Right lung (tissue), 10 donors: ENCODE data around the gene PAWR. TPM values are rescaled to one million over a fixed set of nuclear protein-coding genes. Genes with fewer than 3 reads are reported as not detected.
A peak's percentile ranks its signal among the peaks of the same experiment; 100 is the strongest.

Experiments used
- DNase-seq, 2 donors: peaks; one replicate each; pipeline ENCODE4 v3.0.0-alpha.2; 2013
- long read RNA-seq, 8 donors: transcript quantifications; one replicate each; lab custom pipeline, GENCODE V29; 2026
- polyA plus RNA-seq, 5 donors: library from polyadenylated mRNA; unstranded; fragments of 120-200 nt; gene quantifications; one replicate each; pipeline versions ENCODE4 v1.2.1 to v1.2.3, GENCODE V29; 2013; ENCODE audit warnings: inconsistent platforms in 1 of 5, low replicate concordance in 1 of 5; ENCODE audit not compliant: insufficient read length in 5 of 5, insufficient read depth in 1 of 5

Gene PAWR, protein sequence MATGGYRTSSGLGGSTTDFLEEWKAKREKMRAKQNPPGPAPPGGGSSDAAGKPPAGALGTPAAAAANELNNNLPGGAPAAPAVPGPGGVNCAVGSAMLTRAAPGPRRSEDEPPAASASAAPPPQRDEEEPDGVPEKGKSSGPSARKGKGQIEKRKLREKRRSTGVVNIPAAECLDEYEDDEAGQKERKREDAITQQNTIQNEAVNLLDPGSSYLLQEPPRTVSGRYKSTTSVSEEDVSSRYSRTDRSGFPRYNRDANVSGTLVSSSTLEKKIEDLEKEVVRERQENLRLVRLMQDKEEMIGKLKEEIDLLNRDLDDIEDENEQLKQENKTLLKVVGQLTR
- polyA plus RNA-seq: 10 to 100 TPM; 47.2 to 82.3 (median 71.3) TPM
- long read RNA-seq, donor 1, full-length matches to known transcripts: 17 of 17 reads
- long read RNA-seq, donor 1, partial matches to known transcripts: 0 of 17 reads
- long read RNA-seq, donor 1, other reads (novel, unspliced or antisense): 0 of 17 reads
- long read RNA-seq, donor 2, partial matches to known transcripts: 0 of 2 reads
- long read RNA-seq, donor 2, other reads (novel, unspliced or antisense): 0 of 2 reads
- long read RNA-seq, donor 3, full-length matches to known transcripts: 10 of 10 reads
- long read RNA-seq, donor 3, partial matches to known transcripts: 0 of 10 reads
- long read RNA-seq, donor 3, other reads (novel, unspliced or antisense): 0 of 10 reads
- long read RNA-seq, donor 4, partial matches to known transcripts: 0 of 6 reads
- long read RNA-seq, donor 4, other reads (novel, unspliced or antisense): 0 of 6 reads
- long read RNA-seq, donor 5, full-length matches to known transcripts: 9 of 9 reads
- long read RNA-seq, donor 5, partial matches to known transcripts: 0 of 9 reads
- long read RNA-seq, donor 5, other reads (novel, unspliced or antisense): 0 of 9 reads
- long read RNA-seq, donor 6, full-length matches to known transcripts: 19 of 35 reads
- long read RNA-seq, donor 6, partial matches to known transcripts: 16 of 35 reads
- long read RNA-seq, donor 6, other reads (novel, unspliced or antisense): 0 of 35 reads
- long read RNA-seq, donor 7, full-length matches to known transcripts: 4 of 13 reads
- long read RNA-seq, donor 7, partial matches to known transcripts: 9 of 13 reads
- long read RNA-seq, donor 7, other reads (novel, unspliced or antisense): 0 of 13 reads
- long read RNA-seq, donor 8, full-length matches to known transcripts: 2 of 2 reads
- long read RNA-seq, donor 8, partial matches to known transcripts: 0 of 2 reads
- long read RNA-seq, donor 8, other reads (novel, unspliced or antisense): 0 of 2 reads

DNA sequence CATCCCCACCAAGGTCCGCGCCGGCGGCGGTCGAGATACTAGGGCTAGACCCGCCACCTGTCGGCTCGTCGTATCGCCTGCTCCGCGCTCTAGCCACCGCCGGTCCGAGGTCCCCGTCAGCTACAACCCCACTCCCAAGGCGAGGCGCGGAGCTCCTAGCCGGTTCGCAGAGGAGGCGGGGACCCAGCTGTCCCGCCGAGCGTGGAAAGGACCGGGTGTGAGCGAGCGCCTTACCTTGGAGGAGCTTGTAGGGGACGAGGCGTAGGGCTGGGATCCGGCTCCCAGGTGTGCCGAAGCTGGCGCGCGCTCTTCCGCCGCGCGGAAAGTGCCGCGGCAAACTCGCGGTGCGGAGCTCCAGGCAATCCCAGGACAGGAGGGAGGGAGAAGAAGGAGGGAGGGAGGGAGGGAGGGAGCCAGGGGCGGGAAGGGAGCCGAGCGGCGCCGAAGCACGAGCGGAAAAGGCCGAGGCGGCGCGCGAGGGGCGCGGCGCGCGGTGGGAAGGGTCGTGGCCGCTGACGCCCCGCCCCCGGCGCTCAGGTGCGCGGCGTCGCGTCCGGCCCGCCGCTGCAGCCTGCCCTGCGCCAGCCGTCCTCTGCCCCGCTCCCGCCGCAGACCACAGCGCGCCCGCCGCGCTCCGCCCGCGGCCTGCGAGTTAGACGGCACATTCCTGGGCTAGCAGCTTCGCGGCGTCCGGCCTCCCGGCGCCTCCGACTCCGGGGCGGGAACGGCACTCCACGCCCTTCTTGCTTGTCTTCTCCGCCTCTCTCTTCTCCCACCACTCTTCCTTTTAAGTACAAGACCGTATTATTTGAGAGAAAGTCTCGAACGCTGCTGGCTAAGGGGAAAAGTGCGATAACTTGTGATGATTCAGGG is at the start of gene PAWR:
Gene PAWR (minus strand): TSS at position 327 of the 873 bp plus-strand sequence. CDS start 720 bp downstream, outside the sequence.
- DNase-seq: peak; percentile 73 to 83

DNA sequence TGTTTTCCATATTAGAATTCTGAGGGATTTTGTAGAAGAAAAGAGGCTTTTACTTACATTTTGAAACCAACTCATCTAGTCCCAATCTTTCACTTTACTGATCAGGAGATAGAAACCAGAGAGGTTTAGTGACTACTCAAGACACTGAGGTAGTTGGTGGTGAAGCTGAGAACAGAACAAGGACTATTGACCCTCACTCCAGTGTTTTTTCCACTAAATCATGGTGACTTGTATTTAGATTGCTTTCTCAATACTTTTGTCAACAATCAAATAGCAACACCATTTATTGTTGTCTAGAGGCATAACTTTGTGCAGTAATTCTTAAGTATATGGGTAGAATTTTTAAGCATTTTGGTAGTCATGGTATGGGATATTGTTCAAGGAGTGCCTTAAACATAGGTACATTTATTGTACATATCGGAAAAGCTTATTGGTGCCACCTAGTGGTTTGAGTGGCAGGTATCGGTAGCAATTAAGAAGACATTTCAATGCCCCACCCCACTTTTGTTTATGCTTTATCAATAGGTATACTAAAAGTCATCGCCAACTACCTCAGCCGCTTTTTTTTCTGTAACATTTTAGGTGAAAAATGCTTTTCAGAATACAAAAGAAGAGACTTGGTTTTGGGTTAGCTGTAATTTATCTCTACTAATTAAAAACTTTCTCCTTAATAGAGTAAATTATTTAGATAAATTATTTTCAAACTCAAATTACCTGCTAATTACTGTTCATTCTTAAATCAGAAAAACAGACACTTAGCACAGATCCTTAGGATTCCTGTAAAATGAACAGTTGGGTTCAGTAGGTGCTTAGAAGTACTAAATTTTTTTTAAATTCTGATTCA is 47.3 kb upstream of the PAWR start:
- DNase-seq: peak; percentile 17 to 25

DNA sequence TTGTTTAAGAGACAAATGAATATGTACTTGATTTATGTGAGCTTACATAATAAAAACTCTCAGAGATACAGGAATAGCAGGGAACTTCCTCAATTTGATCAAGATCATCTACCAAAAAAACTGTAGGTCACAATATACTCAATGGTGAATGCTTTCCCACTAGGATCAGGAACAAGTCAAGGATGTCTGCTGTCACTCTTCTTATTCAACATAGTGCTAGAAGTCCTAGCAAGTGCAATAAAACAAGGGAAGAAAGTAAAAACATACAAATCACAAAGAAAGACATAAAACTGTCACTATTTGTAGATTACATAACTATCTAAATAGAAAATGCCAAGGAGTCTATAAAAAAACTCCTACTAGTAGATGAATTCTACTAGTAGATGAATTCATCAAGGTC is 41.9 kb upstream of the PAWR start:
- DNase-seq: no peak

DNA sequence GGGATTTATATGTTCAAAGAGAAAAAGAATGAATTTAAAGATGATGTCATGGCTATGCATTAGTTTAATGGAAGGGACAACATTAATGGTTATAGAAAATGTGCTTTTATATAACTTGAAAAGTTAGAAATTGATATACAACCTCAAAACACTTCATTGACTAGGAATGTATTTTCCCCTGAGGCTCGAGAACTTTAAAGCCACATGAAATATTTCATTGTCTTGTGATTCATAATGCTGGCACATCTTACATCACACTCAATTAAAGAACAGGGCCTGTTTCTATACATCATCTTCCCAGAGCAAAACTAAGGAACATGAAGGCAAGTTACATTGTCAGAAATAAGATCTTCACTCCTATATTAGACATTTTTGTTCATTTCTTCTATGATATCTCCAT is 35.2 kb upstream of the PAWR start:
- no peak for DNase-seq

DNA sequence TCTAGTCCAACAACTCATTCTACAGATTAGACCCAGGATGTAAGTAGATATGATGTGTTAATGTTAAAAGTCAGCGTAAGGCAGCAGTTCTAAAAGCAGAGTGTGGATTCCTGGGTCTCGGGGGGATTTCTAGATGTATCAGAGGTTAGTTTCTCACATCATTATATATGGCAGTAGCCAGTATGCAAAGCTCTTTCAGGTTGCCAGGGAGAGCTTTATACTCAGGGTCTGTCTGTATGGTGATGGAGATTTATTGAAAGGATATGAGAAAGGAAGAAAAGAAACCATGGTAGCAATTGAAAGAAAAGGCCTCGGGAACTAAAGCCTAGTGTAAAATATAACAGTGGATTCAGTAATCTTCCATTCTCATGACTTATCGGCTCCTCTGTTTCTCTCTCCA is 26.2 kb upstream of the PAWR start:
- no peak for DNase-seq

DNA sequence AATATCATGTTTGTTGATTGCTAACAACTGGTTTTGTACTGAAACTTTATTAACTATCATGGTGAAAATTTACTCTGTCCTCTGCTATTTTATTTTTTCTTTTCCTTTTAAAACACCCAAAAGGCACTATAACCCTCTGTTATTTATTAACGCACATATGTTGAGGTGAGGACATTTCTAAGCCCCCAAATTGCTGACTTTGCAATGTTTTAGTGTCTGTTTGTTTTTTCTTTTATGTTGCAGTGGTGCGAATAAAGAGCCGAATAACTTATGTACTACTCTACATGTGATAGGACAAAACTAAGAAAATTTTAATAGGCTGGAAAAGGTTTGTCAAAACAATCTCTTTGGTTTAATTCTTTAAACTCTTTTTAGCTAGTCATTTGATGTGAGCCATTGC is 24.5 kb upstream of the PAWR start:
- no peak for DNase-seq

DNA sequence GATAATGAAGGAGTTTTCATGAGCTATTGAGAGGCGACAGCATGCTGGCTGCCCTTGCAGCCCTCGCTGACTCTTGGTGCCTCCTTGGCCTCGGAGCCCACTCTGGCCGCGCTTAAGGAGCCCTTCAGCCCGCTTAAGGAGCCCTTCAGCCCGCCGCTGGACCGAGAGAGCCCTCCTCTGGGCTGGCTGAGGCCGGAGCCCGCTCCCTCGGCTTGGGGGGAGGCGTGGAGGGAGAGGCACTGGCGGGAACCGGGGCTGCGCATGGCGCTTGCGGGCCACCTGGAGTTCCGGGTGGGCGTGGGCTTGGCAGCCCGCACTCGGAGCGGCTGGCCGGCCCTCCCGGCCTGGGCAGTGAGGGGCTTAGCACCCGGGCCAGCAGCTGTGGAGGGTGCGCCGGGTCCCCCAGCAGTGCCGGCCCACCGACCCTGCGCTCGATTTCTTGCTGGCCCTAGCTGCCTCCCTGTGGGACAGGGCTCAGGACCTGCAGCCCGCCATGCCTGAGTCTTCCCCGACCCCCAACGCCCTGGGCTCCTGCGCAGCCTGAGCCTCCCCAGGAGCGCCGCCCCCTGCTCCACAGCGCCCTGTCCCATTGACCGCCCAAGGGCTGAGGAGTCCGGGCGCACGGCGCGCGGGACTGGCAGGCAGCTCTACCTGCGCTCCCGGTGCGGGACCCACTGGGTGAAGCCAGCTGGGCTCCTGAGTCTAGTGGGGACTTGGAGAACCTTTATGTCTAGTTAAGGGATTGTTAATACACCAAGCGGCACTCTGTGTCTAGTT is 20.1 kb upstream of the PAWR start:
- DNase-seq: no peak

DNA sequence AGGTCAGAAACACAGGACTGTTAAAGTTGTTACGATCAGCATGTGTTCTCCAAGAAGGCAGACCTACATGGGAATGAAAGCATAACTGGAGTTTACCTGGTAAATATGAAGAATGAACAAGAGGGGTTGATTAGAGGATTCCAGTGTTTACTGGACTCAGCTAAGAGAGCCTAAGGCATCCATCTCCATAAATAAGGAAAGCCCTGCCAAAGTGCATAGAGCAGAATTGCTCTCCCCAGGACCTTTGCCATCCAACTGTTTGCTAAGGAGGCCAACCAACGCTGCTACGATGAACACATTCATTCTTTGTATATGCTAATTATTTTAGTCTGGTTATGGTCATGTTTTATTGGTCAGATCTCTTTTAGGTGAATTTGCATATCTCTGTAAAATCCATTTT is 17.1 kb upstream of the PAWR start:
- no peak for DNase-seq

DNA sequence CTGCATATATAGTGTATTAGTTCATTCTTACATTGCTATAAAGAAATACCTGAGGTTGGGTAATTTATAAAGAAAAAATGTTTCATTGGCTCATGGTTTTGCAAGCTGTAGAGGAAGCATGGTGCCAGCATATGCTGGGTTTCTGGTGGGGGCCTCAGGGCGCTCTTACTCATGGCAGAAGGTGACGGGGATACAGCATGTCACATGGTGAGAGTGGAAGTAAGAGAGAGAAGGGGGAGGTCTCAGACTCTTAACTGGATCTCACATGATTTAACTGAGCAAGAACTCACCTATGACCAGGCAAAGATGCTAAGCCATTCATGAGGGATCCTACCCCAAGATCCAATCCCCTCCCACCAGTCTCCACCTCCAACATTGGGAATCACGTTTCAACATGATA is 15.9 kb upstream of the PAWR start:
- DNase-seq: no peak

DNA sequence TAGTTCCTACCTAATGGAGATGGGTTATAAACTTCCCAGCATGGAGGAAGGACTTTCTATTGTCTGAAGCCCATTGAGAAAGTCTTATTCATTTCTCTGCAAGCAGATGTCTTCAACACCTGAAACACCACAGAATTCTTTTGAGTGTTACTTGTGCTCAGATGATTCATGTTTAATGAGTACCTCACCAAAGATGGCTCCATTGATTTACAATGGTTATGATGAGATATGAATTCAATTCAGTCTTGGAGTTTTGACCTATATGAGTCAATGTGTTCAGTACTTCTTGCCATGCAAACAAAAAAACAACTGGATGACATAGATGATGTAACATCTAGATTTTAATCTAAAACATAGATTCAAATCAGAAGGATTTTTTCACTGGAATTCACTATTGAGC is 15.4 kb upstream of the PAWR start:
- DNase-seq: no peak

DNA sequence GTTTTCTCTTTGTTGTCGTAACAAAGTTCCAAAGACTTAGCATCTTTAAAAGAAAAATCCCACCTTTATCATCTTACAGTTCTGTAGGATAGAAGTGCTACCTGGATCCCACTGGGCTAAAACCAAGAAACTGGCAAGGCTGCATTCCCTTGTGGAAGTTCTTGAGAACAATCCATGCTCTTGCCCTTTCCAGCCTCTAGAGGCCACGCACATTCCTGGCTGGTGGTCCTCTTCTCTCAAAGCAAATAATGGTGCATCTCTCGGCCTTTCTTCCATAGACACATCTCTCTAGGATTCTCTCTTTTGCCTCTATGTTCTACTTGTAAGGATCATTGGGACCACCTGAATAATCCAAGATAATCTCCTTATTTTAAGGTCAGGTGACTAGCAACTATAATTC is 8.2 kb upstream of the PAWR start:
- no peak for DNase-seq

DNA sequence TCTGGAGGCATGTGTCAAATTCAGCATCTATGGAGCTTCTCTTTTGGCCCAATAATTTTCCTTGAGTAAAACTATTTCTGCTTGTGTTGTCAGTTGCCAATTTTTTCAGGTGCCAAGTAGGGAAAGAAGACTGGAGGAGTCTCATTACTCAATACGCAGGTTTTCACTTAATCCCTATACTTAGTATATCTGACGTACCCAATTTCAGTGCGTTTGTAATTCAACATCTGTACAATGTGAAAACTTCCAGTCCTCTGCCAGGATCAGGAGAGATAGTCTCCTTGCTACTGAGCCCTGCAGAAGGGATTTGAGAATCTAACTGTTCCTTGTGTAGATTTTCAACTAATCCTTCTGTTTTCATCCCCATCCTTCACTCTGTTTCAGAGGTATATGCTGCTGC is 5.7 kb upstream of the PAWR start:
- DNase-seq: no peak

DNA sequence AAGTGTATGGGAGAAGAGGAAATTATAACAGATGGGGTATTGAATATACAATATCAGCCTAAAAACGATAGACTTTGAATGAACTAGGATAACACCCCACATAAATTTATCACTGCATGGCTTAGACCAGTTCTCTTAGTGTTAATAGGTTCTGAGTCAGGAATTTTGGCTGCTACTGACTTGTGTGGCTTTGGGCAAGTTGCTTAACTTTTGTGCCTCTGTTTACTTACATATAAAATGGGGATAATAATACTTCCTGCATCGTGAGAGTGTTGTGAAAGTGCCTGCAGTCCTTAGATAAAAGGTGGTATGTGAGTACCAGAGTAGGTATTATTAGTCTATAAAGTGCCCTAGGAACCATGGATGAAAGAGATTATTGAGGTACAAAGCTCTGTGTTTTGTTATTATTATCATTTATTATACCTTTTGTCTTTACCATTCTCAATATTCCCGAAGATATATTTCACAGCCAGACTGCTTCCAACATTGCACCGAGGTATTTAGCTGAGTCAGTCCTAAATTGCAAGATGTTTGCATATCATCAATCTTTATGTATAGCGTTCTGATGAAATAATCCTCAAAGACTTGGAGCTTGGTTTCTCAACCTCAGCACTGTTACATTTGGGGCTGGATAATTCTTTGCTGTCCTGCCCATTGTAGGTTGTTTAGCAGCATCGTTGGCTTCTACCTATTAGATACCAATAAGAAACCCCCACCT is 2.3 kb upstream of the PAWR start:
- no peak for DNase-seq

DNA sequence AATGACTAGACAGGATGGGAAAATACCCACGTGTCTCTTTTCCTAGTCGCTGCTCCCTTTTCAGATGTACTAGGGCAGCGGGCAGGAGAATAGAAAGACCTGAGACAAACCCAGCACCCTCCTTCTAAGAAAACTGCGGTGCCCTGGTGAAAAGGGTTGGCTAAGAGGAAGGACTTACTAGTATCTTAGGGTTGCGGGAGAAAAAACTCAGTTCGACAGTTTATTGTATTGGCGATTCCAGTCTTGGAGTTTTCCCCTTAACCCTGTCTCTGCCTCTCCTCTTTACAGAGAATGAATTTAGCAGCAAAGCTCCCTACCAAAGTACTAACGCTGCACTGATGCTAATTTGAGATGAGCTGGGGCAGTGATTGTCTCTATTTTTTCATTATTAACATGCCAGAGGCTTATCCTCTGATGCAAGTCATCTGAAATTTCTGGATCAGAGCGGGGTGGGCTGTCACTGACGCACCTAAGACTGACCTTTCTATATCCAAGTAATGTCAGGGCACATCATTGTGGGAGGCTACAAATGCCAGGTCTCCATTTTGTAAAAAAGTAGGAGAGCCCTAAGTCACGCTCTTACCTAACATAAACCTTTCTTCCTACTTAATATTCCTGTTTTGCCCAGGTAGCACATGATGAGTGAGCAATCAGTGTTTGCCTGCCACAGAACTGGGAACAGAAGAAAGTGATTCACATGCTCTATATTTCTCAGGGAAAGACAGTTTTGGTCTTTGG is 916 bp upstream of the PAWR start:
- DNase-seq: peak in 1 of 2 donors; percentile 12

DNA sequence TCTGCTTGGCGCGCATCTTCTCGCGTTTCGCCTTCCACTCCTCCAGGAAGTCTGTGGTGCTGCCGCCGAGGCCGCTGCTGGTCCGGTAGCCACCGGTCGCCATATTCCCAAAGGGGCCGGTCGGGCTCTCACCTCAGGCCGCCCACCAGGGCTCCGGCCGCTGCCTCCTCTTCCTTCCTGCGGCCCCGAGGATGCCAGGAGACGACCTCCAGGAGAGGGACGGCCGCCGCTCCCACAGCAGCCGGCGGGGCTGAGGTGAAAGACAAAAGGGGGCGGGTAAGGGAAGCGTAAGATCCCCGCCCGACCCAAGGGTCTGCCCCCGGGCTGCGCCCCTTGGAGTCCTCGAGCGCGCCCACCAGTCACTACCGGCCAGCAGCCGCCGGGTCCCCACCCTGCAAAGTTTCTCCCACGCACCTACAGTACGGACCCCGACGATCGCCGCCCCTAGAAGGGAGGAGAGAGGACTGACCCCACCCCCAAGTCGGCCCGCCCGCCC is 574 bp downstream of the PAWR start:
- peak in 1 of 2 donors; percentile 35 for DNase-seq

DNA sequence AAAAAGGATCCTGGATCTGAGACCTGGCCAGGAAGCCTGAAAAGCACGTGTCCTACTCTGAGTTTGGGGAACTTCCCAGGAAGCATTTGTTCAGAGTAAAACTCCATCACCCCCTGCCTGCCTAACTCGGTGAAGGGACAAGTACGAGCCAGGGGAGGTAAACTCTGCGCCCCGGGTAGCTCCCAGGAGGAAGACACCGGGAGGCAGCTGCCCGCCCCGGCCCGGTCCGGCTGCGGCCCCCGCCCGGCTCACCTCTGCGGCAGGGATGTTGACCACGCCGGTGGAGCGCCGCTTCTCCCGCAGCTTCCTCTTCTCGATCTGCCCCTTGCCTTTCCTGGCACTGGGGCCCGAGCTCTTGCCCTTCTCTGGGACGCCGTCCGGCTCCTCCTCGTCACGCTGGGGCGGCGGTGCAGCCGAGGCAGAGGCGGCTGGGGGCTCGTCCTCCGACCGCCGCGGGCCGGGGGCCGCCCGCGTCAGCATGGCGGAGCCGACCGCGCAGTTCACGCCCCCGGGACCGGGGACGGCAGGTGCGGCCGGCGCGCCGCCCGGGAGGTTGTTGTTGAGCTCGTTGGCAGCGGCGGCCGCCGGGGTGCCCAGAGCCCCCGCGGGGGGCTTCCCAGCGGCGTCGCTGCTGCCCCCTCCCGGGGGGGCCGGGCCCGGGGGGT is 1.2 kb downstream of the PAWR start:
- peak in 1 of 2 donors; percentile 28 for DNase-seq

DNA sequence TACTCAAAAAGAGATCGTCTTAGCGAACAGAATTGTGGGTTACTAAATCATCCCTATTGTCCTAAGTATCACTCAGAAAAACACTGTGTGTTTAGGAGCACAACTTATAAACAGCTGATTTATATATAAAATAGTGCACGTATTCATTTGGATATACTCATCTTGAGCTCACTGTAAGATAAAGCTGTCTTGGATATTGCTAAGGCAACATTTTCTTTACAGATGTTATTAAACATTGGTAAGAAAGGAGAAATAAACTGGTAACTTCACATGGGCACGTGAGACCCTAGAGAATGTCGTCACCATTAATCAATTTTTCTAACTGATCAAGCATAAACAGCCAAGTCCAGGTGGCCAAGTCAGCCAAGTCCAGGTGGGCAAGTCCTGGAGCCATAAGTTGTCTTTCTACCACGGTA is 1.7 kb downstream of the PAWR start:
- peak in 1 of 2 donors; percentile 8 for DNase-seq
